HEK293 (cell line): ENCODE results near the gene CADM1.

Experiments
- CTCF ChIA-PET: fragments of 350-600 bp; formaldehyde crosslinking; extraction: SDS; loops from one replicate; lab custom pipeline; 2021; ENCODE audit warnings: antibody characterized with exemption; lab: Yijun Ruan, JAX
- POLR2A ChIA-PET: fragments of 300-600 bp; formaldehyde crosslinking; extraction: SDS; loops from one replicate; lab custom pipeline; 2020; ENCODE audit warnings: antibody characterized with exemption, inconsistent platforms; lab: Yijun Ruan, JAX
- H3K27ac ChIP-seq: fragments of 200-500 bp; sonication (Bioruptor generic); 2 replicates; pipeline ENCODE4 v1.5.1; 2014; ENCODE audit warnings: low read depth, low read length, control low read depth, inconsistent platforms; ENCODE audit errors: extremely low read depth
- H3K36me3 ChIP-seq, 2 experiments: fragments of 200-500 bp in 1 of 2; sonication (Bioruptor generic) in 1 of 2; 1 replicate in 1 of 2; 2 replicates in 1 of 2; pipeline ENCODE4 v1.5.1; 2014 to 2017; ENCODE audit warnings: inconsistent platforms in 2 of 2, low read length in 2 of 2; ENCODE audit not compliant: control insufficient read depth in 2 of 2, insufficient read depth in 1 of 2
- H3K4me1 ChIP-seq: fragments of 200-500 bp; sonication (Bioruptor generic); 2 replicates; pipeline ENCODE4 v1.5.1; 2014; ENCODE audit warnings: mild to moderate bottlenecking, low read length, inconsistent platforms; ENCODE audit not compliant: control insufficient read depth, insufficient read depth
- H3K4me3 ChIP-seq: 2 replicates; pipeline ENCODE4 v1.5.1; 2011; ENCODE audit warnings: low read depth, mild to moderate bottlenecking, control low read depth, low read length, moderate library complexity
- H3K9me3 ChIP-seq: fragments of 200-500 bp; sonication (Bioruptor generic); 2 replicates; pipeline ENCODE4 v1.5.1; 2014; ENCODE audit warnings: low read depth, low read length, inconsistent platforms; ENCODE audit not compliant: control insufficient read depth, insufficient read depth
- BCL11B ChIP-seq: fragments of 450-650 bp; formaldehyde crosslinking; IDR thresholded peaks from 2 replicates; pipeline ENCODE4 v1.5.1; 2016; ENCODE audit warnings: low read depth, missing biosample characterization, missing genetic modification characterization
- KLF1 ChIP-seq: fragments of 450-650 bp; formaldehyde crosslinking; IDR thresholded peaks from 2 replicates; pipeline ENCODE4 v1.5.1; 2016; ENCODE audit warnings: missing biosample characterization, missing genetic modification characterization
- MYNN ChIP-seq: fragments of 450-650 bp; formaldehyde crosslinking; IDR thresholded peaks from 2 replicates; pipeline ENCODE4 v1.5.1; 2016; ENCODE audit warnings: missing biosample characterization, missing genetic modification characterization, borderline replicate concordance
- PRDM1 ChIP-seq: fragments of 450-650 bp; formaldehyde crosslinking; IDR thresholded peaks from 2 replicates; pipeline ENCODE4; 2016; ENCODE audit warnings: missing biosample characterization, missing genetic modification characterization
- SCRT2 ChIP-seq: fragments of 450-650 bp; formaldehyde crosslinking; IDR thresholded peaks from 2 replicates; pipeline ENCODE4 v1.5.1; 2016; ENCODE audit warnings: missing biosample characterization, missing genetic modification characterization
- ZBTB21 ChIP-seq: fragments of 450-650 bp; formaldehyde crosslinking; IDR thresholded peaks from 2 replicates; pipeline ENCODE4 v1.5.1; 2017; ENCODE audit warnings: missing biosample characterization, missing genetic modification characterization
- ZEB2 ChIP-seq: fragments of 450-650 bp; formaldehyde crosslinking; IDR thresholded peaks from 2 replicates; pipeline ENCODE4 v1.5.1; 2016; ENCODE audit warnings: missing biosample characterization, missing genetic modification characterization
- ZFP3 ChIP-seq: fragments of 450-650 bp; formaldehyde crosslinking; IDR thresholded peaks from 2 replicates; pipeline ENCODE4 v1.5.1; 2016; ENCODE audit warnings: low read depth, missing biosample characterization, missing genetic modification characterization
- ZNF114 ChIP-seq: fragments of 450-650 bp; formaldehyde crosslinking; IDR thresholded peaks from 2 replicates; pipeline ENCODE4 v1.5.0; 2017; ENCODE audit warnings: missing biosample characterization, missing genetic modification characterization
- ZNF132 ChIP-seq: fragments of 450-650 bp; formaldehyde crosslinking; IDR thresholded peaks from 2 replicates; pipeline ENCODE4 v1.5.1; 2017; ENCODE audit warnings: missing biosample characterization, missing genetic modification characterization, borderline replicate concordance
- ZNF214 ChIP-seq: fragments of 450-650 bp; formaldehyde crosslinking; IDR thresholded peaks from 2 replicates; pipeline ENCODE4 v1.5.1; 2017; ENCODE audit warnings: missing biosample characterization, mild to moderate bottlenecking, missing genetic modification characterization, borderline replicate concordance
- ZNF530 ChIP-seq: fragments of 450-650 bp; formaldehyde crosslinking; IDR thresholded peaks from 2 replicates; pipeline ENCODE4 v1.5.1; 2016; ENCODE audit warnings: low read depth, missing biosample characterization, missing genetic modification characterization
- ZNF660 ChIP-seq: fragments of 450-650 bp; IDR thresholded peaks from 2 replicates; pipeline ENCODE4 v1.5.1; 2018; ENCODE audit warnings: missing biosample characterization, mild to moderate bottlenecking, missing genetic modification characterization
- TF ChIP-seq, protein P1 (sequence below): fragments of 450-650 bp; IDR thresholded peaks from 2 replicates; pipeline ENCODE4 v1.5.1; 2018; ENCODE audit warnings: missing biosample characterization, missing genetic modification characterization
- TF ChIP-seq, protein P2 (sequence below): fragments of 450-650 bp; formaldehyde crosslinking; IDR thresholded peaks from 2 replicates; pipeline ENCODE4 v1.5.1; 2016; ENCODE audit warnings: missing biosample characterization, missing genetic modification characterization
- TF ChIP-seq, protein P3 (sequence below): fragments of 450-650 bp; formaldehyde crosslinking; IDR thresholded peaks from 2 replicates; pipeline ENCODE4 v1.5.1; 2016; ENCODE audit warnings: missing biosample characterization, missing genetic modification characterization
- TF ChIP-seq, protein P4 (sequence below): fragments of 450-650 bp; formaldehyde crosslinking; IDR thresholded peaks from 2 replicates; pipeline ENCODE4 v1.5.1; 2017; ENCODE audit warnings: missing biosample characterization, missing genetic modification characterization

Gene CADM1

DNA sequence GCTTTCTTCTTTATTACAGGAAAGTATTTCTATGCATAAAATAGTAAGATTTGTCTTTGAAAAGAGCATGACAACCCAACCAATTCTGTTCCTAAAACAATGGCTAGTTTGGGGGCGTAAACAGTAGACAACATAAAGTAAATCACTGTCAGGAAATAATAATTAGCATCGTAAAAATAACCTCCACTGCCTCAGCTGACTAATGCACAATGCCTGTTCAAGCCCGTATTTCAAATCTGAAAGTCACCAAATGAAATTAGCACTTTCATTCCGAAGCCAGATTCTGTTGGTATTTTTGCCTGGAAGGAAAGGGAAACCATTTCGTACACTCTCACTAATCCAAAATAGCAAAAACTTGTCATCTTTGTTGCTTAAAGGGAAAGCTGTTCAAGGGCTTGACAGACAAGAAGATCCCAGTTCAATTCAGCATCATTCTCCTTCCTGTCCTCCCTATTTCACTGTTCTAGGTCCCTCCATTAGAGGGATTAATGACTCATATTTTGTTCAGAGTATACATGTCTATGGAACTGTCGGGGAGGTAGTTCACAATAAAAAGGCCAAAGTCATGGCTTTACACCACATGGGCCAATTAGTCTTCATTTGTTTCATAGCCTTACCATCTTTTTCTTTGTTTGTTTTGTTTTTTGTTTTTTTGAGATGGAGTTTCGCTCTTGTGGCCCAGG lies 154.7 kb downstream of the CADM1 start:
- H3K4me1 ChIP-seq: peaks cover 6% of the 10 kb centered on the region; the same call in 1 of the 2 replicates
- TF ChIP-seq ZNF530 (tag by site-specific recombination) (no peak), BCL11B (no peak), ZNF214 (tag by site-specific recombination) (no peak), PRDM1 (peak; percentile 90), KLF1 (tag by site-specific recombination) (no peak)
- TF ChIP-seq, protein P1, sequence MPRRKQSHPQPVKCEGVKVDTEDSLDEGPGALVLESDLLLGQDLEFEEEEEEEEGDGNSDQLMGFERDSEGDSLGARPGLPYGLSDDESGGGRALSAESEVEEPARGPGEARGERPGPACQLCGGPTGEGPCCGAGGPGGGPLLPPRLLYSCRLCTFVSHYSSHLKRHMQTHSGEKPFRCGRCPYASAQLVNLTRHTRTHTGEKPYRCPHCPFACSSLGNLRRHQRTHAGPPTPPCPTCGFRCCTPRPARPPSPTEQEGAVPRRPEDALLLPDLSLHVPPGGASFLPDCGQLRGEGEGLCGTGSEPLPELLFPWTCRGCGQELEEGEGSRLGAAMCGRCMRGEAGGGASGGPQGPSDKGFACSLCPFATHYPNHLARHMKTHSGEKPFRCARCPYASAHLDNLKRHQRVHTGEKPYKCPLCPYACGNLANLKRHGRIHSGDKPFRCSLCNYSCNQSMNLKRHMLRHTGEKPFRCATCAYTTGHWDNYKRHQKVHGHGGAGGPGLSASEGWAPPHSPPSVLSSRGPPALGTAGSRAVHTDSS (tag by site-specific recombination): no peak
- TF ChIP-seq, protein P2, sequence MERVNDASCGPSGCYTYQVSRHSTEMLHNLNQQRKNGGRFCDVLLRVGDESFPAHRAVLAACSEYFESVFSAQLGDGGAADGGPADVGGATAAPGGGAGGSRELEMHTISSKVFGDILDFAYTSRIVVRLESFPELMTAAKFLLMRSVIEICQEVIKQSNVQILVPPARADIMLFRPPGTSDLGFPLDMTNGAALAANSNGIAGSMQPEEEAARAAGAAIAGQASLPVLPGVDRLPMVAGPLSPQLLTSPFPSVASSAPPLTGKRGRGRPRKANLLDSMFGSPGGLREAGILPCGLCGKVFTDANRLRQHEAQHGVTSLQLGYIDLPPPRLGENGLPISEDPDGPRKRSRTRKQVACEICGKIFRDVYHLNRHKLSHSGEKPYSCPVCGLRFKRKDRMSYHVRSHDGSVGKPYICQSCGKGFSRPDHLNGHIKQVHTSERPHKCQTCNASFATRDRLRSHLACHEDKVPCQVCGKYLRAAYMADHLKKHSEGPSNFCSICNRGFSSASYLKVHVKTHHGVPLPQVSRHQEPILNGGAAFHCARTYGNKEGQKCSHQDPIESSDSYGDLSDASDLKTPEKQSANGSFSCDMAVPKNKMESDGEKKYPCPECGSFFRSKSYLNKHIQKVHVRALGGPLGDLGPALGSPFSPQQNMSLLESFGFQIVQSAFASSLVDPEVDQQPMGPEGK (tag by site-specific recombination): no peak
- TF ChIP-seq, all 188 proteins: peak for 1
- no peaks in the 10 kb centered on the region for H3K9me3 ChIP-seq
- H3K36me3 ChIP-seq: no peaks in the 10 kb centered on the region
- ChIA-PET POLR2A (no interaction called here), CTCF (interaction anchor here (0.7 to 1.3 kb wide), 3 partner anchors 16 to 219 kb away, joined by 3 read pairs; no protein-coding TSS in a partner anchor)
- no peak overlapping the region for H3K4me3 ChIP-seq
- no peak overlapping the region for H3K27ac ChIP-seq

DNA sequence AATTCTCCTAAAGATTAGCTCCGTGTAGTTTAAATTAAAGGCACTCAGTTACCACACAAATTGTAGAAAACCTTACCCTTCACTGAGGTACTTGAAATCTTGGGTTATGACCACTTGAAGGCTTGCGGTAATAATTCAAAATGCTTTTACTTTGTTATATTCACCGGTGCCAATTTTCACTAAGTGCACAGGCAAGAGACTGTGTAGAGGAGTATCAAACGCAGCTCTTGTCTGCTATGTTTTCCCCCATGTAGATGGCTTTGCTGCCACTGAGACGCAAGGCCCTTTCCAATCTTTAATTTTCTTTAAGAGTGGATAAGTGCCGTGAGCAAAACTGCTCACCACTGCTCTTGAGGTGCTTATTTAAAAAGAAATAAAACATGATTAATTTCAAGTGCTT lies 155.8 kb downstream of the CADM1 start:
- no peaks in the 10 kb centered on the region for H3K9me3 ChIP-seq
- ChIA-PET POLR2A (no interaction called here), CTCF (no interaction called here)

DNA sequence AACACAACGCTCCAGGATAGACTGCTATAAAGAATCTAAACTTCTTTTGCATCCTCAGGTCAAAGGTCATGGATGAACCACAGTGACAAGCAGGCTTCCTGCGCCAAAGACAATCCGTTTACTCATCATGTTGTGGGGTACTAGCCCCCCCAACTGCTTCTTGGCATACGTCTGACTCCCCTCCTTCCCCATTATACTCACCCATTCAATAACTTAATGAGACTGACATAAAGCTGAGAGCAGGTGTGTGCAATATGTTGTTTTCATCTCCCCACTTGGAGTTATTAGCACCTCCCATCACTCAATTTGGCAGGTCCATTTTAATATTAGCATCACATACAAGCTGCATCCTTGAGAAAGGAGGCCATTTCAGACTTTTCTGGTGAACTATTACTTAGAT lies 157.1 kb downstream of the CADM1 start:
- Histone ChIP-seq H3K9me3 (no peaks in the 10 kb centered on the region), H3K4me1 (peaks cover 6% of the 10 kb centered on the region; the same call in 1 of the 2 replicates), H3K4me3 (no peak overlapping the region), H3K36me3 (no peaks in the 10 kb centered on the region), H3K27ac (no peak overlapping the region)
- ChIA-PET POLR2A (interaction anchor here (0.5 kb wide), 1 partner anchor 83 kb away, joined by 3 read pairs; no protein-coding TSS in a partner anchor), CTCF (interaction anchor here (0.6 to 0.7 kb wide), 2 partner anchors 154 to 234 kb away, joined by 3 to 5 read pairs; no protein-coding TSS in a partner anchor)
- TF ChIP-seq, protein P3, sequence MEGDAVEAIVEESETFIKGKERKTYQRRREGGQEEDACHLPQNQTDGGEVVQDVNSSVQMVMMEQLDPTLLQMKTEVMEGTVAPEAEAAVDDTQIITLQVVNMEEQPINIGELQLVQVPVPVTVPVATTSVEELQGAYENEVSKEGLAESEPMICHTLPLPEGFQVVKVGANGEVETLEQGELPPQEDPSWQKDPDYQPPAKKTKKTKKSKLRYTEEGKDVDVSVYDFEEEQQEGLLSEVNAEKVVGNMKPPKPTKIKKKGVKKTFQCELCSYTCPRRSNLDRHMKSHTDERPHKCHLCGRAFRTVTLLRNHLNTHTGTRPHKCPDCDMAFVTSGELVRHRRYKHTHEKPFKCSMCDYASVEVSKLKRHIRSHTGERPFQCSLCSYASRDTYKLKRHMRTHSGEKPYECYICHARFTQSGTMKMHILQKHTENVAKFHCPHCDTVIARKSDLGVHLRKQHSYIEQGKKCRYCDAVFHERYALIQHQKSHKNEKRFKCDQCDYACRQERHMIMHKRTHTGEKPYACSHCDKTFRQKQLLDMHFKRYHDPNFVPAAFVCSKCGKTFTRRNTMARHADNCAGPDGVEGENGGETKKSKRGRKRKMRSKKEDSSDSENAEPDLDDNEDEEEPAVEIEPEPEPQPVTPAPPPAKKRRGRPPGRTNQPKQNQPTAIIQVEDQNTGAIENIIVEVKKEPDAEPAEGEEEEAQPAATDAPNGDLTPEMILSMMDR (tag by site-specific recombination): no peak
- TF ChIP-seq ZNF660 (tag by site-specific recombination): no peak
- TF ChIP-seq ZNF132 (tag by site-specific recombination): no peak
- TF ChIP-seq ZBTB21 (tag by site-specific recombination): no peak
- TF ChIP-seq ZEB2: no peak
- no peak for TF ChIP-seq ZNF114 (tag by site-specific recombination)
- no peak for TF ChIP-seq ZFP3 (tag by site-specific recombination)
- no peak for TF ChIP-seq SCRT2 (tag by site-specific recombination)

More for the DNA sequence above, 155.8 kb downstream of the CADM1 start:
- H3K27ac ChIP-seq: no peak overlapping the region
- TF ChIP-seq MYNN (tag by site-specific recombination): no peak
- TF ChIP-seq, protein P4, sequence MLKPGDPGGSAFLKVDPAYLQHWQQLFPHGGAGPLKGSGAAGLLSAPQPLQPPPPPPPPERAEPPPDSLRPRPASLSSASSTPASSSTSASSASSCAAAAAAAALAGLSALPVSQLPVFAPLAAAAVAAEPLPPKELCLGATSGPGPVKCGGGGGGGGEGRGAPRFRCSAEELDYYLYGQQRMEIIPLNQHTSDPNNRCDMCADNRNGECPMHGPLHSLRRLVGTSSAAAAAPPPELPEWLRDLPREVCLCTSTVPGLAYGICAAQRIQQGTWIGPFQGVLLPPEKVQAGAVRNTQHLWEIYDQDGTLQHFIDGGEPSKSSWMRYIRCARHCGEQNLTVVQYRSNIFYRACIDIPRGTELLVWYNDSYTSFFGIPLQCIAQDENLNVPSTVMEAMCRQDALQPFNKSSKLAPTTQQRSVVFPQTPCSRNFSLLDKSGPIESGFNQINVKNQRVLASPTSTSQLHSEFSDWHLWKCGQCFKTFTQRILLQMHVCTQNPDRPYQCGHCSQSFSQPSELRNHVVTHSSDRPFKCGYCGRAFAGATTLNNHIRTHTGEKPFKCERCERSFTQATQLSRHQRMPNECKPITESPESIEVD (tag by site-specific recombination): peak; percentile 71
- no peak overlapping the region for H3K4me3 ChIP-seq
- H3K36me3 ChIP-seq: no peaks in the 10 kb centered on the region
- H3K4me1 ChIP-seq: peaks cover 6% of the 10 kb centered on the region; the same call in 1 of the 2 replicates
